Measurements from ENCODE around the gene NAPB. TPM values are rescaled to one million over a fixed set of nuclear protein-coding genes. Genes with fewer than 3 reads are reported as not detected.

Gene NAPB
- total RNA-seq, 4 donors from 2014 or later, result 7.0 to 14.8 (median 13.1) TPM

DNA sequence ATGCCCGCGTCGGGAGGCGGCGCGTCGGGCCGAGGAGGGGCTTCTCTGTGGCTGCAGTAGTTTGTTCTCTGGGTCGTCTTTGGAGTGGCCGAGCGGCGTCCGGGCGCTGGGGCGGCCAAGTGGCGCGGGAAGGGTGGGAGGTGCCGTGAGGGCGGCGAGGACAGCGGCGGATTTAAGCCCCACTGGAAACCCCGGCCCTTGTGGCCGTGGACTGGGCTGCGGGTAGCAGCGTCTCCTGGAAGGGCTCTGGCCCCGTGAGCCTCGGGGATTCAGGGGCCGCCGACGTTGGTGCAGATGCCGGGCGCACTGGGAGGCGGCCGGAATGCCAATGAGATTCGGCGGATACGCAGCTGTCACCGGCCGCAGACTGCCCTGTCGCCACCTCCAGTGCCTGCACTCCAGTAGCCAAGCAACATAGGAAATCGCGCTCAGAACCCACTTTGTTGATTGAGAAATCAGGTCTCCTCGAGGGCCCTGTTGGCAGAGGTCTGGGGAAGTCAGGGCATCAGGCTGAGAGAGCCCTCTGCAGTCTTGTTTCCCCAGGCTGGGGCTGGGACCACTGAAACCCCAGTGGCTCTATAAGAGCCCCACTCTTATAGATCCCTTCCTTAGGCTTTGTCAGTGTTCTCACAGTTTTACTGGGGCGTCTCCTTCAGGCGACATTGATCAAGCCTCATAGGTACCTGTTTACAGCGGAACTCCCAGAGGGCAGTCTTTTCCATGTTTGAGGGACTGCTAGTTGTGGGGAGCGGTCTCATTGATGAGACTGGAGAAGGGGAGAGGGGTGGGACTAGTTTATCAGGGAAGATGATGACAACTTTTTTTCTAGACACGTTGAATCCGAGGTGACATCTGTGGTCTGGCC lies 58.7 kb downstream of the NAPB start:
- ATAC-seq (ENCODE audit: low FRiP score) (no peak), DNase-seq (ENCODE audit: low spot score) (no peak)
- TF ChIP-seq, protein P1, sequence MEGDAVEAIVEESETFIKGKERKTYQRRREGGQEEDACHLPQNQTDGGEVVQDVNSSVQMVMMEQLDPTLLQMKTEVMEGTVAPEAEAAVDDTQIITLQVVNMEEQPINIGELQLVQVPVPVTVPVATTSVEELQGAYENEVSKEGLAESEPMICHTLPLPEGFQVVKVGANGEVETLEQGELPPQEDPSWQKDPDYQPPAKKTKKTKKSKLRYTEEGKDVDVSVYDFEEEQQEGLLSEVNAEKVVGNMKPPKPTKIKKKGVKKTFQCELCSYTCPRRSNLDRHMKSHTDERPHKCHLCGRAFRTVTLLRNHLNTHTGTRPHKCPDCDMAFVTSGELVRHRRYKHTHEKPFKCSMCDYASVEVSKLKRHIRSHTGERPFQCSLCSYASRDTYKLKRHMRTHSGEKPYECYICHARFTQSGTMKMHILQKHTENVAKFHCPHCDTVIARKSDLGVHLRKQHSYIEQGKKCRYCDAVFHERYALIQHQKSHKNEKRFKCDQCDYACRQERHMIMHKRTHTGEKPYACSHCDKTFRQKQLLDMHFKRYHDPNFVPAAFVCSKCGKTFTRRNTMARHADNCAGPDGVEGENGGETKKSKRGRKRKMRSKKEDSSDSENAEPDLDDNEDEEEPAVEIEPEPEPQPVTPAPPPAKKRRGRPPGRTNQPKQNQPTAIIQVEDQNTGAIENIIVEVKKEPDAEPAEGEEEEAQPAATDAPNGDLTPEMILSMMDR (IDR thresholded peaks at IDR 0.05), result no peak

DNA sequence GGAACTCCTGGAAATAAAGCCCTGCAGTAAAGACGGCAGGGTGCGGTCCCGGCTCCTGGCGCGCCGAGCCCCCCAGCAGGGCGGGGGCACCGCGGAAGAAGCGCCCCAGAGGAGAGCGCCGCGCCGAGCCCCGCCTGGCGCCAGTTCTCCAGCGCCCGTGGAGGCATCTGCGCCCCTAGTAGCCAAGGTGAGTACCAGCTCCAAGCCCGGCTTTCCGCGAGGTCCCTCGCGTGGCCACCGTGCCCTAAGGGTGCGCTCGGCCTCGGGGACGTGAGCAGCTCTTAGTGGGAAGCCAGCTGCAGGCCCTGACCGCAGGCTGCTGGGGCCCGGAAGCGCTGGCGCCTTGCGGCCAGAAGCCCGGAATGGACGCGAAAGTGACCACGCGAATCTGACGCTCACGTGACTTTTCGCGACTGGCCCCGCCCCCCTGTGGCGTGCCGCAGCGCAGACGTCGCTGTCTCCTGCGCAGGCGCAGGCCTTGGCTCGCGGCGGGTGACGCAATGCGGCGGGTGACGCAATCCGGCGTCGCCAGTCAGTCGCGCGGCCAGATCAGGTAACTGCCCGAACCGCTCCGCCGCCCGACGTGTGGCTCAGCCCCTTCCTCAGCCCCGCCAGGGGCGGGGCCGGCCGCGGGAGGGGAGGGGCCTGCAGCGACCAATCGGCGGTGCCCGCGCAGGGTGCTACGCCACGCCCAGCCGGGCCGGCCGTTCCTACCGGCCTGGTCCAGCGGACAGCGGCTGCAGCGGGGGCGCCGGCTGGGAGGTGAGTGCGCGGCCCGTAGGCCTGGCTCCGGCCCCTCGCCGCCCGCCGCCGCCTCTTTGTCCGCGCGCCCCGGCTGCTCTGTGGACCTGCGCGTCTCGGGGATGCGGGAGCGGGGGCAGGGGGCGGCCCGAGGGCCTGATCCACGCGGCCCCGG lies 59.6 kb downstream of the NAPB start, which contains the start of gene GZF1:
GZF1 (plus strand) TSS at position 707 of the 916 bp plus-strand sequence. CDS start 2,202 bp downstream, outside the sequence.
- ATAC-seq (ENCODE audit: low FRiP score) (peak; percentile 94), DNase-seq (ENCODE audit: low spot score) (peak; percentile 94)
- TF ChIP-seq, protein P1 (IDR thresholded peaks at IDR 0.05), result no peak

DNA sequence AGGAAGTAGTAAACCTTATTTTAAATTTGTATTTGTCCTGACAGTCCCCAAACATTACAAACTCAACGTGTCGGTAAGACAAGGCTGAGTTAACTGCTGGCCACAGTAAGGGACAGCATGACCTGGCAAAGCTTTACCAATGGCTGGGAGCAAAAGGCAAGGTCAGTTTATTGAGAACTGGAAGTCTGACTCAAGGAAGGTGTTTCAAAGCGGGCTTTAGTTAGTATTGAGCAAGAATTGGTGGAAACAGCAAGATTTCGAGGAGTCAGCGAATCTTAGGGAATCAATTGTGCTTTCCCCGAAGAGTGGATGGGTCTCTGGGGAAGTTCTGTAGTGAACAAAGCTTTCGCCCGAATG lies 60.2 kb downstream of the NAPB start:
- ATAC-seq (ENCODE audit: low FRiP score), result peak; percentile 0
- no peak for DNase-seq (ENCODE audit: low spot score)
- TF ChIP-seq, protein P1 (IDR thresholded peaks at IDR 0.05), result no peak

DNA sequence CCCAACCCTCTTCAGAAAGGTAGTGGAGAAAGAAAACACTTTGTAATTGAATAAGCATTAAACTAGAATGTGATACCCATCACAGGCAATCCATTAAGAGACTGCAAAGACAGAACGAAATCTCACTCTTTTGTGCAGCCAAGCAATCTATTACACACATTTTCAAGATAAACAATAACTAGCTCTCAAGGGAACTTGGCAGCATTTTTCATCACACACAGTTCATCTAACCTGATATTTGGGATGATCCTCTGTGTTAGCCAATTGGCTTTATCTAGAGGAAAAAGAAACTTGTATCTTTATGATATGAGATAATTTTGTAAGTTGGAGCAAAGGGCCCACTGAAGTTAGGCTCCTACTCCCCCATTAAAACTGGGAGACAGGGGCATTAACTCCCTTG lies 60.8 kb downstream of the NAPB start:
- TF ChIP-seq, protein P1 (IDR thresholded peaks at IDR 0.05), result no peak
- no peak for ATAC-seq (ENCODE audit: low FRiP score)

DNA sequence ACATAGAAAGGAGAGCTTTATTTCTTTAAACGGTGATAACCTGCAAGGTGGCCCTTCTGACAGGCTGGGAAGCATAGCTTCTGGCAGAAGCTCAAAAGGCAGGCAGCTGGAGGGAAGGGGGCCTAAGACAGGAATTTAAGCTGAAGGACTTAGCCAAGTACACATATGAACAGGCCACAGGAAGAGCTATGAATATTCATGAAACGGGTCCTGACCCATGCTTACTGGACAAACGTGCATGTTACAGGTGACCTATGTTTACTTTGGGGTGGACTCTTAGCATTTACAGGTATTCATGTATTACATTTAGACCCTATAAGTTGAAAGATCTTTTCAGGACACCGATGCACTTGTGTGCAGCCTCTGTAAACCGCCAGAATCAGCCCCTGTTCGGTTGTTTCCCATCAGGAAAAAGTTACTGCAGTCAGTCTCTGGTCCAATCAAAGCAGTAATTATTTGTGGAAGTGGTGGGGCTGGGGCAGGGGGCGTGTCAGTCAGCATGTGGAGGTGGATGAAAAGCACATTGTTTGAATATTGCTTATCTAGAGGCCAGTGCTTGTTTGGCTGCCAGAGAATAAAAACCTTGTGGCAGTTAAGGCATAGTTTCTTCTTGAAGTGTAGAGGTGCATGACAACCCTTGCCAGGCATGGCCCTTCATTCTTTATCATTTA lies 62.2 kb downstream of the NAPB start:
- DNase-seq (ENCODE audit: low spot score), result no peak
- TF ChIP-seq, protein P1 (IDR thresholded peaks at IDR 0.05), result no peak
- ATAC-seq (ENCODE audit: low FRiP score), result no peak

More for the DNA sequence above, 60.8 kb downstream of the NAPB start:
- no peak for DNase-seq (ENCODE audit: low spot score)

DNA sequence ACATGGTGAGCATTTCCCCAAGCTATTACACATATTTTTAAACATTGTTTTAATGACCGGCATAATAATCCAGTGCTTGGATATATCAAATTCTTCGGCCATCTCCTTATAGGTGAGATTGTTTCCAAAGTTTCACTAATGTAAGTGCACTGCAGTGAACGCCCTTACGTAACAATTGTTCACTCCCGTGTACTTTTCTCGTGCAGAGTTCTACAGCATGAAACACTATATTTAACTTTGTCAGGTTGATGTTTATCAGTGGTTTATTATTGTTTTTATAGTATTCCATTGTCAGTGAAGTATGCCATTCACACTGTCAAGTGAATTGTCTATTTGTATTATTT lies 62.8 kb downstream of the NAPB start:
- TF ChIP-seq, protein P1 (IDR thresholded peaks at IDR 0.05), result no peak
- no peak for DNase-seq (ENCODE audit: low spot score)
- no peak for ATAC-seq (ENCODE audit: low FRiP score)
